ENCODE results near the gene ZNF45.

ZNF45 gene

DNA sequence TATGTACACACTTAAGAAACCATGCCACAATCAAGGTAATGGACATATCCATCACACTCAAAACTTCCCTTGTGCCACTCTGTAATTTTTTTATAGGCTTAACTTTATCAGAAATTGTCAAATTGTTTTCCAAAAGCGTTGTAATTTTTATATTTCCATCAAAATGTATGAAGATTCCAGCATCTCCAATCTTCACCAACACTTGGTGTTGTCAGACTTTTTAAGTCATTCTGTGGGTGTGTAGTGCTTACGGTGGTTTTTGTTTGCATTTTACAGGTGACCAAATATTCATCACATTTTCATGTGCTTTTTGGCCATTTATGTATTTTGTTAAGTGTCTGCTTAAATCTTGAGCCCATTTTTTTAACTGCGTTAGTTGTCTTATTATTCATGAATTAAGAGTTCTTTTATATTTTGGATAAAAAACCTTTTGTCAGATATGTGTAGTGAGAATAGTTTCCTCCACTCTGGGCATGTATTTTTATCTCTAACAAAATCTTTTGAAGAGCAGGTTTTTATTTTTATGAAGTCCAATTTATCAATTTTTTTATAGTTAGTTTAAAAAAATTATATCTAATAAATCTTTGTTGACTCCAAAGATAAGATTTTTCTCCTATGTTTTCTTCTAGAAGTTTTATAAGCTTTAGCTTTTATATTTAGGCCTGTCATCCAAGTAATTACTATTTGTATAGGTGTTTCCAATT lies 4.6 kb upstream of the ZNF45 start:
- DNase-seq (ENCODE audit: low read depth), result no peak
- H3K4me3 ChIP-seq (ENCODE audit: low read length), result no peak overlapping the region
- TF ChIP-seq, protein P1, sequence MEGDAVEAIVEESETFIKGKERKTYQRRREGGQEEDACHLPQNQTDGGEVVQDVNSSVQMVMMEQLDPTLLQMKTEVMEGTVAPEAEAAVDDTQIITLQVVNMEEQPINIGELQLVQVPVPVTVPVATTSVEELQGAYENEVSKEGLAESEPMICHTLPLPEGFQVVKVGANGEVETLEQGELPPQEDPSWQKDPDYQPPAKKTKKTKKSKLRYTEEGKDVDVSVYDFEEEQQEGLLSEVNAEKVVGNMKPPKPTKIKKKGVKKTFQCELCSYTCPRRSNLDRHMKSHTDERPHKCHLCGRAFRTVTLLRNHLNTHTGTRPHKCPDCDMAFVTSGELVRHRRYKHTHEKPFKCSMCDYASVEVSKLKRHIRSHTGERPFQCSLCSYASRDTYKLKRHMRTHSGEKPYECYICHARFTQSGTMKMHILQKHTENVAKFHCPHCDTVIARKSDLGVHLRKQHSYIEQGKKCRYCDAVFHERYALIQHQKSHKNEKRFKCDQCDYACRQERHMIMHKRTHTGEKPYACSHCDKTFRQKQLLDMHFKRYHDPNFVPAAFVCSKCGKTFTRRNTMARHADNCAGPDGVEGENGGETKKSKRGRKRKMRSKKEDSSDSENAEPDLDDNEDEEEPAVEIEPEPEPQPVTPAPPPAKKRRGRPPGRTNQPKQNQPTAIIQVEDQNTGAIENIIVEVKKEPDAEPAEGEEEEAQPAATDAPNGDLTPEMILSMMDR (conservative IDR thresholded peaks at IDR 0.05; ENCODE audit: low read depth, low read length), result no peak

DNA sequence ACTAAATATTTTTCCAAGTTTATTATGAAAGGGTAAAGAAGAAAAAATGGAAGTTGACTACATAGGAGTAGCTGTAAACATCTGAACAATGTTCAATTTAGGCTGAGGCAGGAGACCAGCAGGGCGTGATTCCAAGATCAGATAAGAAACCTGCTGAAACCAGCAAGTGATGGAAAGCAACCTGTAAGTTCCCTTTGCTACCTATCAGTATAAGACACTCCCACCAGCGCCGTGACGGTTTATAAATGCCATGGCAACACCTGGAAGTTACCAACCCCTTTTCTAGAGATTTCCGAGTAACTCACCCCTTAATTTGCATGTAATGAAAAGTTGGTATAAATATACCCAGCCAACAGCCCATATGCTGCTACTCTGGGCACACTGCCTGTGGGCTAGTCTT lies 1.1 kb upstream of the ZNF45 start:
- DNase-seq (ENCODE audit: low read depth), result no peak
- TF ChIP-seq, protein P1 (conservative IDR thresholded peaks at IDR 0.05; ENCODE audit: low read depth, low read length), result no peak
- no peak overlapping the region for H3K4me3 ChIP-seq (ENCODE audit: low read length)

DNA sequence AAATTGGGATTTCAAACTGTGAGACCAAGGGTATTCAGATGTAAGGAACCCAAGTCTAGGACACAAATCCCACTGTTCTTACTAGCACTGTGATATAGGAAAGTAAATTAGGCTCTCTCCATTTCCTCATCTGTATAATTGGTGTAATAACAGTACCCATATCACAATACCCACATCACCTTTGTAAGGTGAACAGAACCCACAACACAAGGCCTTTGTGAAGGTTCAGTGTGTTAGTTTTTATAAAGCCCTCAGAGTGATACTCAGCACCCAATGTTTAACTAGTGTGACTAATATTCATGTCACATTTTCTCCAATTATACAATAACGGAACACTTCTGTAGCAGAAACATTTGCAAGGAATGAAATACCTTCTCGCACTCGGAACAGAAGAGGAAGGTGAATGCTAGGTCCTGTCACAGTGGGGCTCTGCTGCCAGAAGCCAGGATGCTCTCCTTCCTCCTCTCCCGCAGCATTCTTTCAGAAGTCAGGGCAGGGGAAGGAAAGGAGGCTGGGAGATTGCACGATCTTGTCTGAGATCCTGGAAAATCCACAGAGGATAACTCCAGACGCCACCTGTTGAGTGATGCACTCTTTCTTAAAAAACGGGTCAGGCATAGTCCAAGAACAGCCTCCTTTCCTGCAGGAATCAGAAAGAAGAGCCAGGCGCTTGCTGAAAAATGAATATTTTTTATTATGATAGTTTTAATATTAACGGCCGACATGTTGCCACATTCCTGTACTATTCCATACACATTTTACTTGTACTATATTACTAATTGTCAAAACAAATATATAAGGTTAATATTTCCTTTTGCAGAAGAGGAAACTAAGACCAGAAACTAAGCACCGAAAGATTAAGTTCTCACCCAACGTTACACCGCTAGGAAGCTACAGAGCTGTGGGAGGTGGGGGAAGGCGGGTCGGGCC lies 762 bp downstream of the ZNF45 start:
- peak overlapping the region; percentile 91 for H3K4me3 ChIP-seq (ENCODE audit: low read length)
- no peak for DNase-seq (ENCODE audit: low read depth)
- TF ChIP-seq, protein P1 (conservative IDR thresholded peaks at IDR 0.05; ENCODE audit: low read depth, low read length), result peak; percentile 11

DNA sequence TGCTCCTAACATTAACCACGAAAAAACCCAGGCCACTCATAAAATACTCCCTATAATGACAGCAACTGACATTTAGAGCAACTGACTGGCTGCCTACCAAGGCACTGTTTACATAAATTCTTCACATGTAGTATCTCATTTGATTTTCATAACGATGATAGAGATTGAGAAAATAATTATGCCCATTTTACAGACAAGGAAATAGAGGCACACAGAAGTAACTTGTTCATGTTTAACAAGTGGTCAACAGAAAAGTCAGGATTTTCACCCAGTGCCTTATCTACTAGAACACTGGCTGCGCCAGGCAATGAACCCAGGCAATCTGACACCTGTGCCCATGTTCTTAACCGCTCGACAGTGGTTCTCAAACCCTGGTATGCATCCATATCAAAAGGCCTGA lies 6.3 kb downstream of the ZNF45 start:
- TF ChIP-seq, protein P1 (conservative IDR thresholded peaks at IDR 0.05; ENCODE audit: low read depth, low read length), result no peak
- no peak for DNase-seq (ENCODE audit: low read depth)
- no peak overlapping the region for H3K4me3 ChIP-seq (ENCODE audit: low read length)

DNA sequence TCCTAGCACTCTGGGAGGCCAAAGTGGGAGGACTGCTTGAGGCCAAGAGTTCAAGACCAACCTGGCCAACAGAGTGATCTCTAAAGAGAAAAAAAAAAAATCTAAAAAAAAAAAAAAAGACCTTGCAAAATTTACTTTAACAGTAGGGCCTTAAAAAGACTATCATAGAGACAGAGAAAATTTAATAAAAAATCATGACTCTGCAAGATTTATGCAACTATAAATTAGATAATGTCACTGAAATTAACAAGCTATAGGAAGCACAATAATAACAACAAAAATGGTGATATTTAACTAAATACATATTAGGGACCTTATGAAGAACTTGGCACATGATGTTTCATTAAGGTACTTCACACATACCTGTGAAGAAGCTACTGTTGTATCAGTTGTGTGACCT lies 11.2 kb downstream of the ZNF45 start:
- TF ChIP-seq, protein P1 (conservative IDR thresholded peaks at IDR 0.05; ENCODE audit: low read depth, low read length), result no peak
- DNase-seq (ENCODE audit: low read depth), result no peak
- H3K4me3 ChIP-seq (ENCODE audit: low read length), result no peak overlapping the region

DNA sequence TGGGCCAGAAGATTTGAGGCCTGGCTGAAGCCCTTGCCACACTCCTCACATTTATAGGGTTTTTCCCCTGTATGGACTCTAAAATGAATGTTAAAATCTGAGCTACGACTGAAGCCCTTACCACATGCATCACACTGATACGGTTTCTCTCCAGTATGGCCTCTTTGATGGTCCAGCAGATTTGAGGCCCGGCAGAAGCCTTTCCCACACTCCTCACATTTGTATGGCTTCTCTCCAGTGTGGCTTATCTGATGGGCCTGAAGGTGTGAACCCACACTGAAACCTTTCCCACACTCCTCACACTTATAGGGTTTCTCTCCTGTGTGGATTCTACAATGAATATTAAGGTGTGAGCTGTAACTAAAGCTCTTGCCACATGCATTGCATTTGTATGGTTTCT lies 21.0 kb downstream of the ZNF45 start:
- DNase-seq (ENCODE audit: low read depth), result no peak
- TF ChIP-seq, protein P1 (conservative IDR thresholded peaks at IDR 0.05; ENCODE audit: low read depth, low read length), result no peak
- H3K4me3 ChIP-seq (ENCODE audit: low read length), result no peak overlapping the region

All from retinal pigment epithelial cell (primary cell).